ENCODE measurements around the gene UGGT1.
"Not testable (repeated sequence)": the region's sequence is repeated elsewhere in the genome, so short reads cannot be mapped to it uniquely, and the experiment has no call there.

Gene UGGT1

GRCh38 chr2:128208023-128208422, 117.0 kb downstream of the UGGT1 start:
- TF ChIP-seq CTCF (IDR thresholded peaks at IDR 0.05; ENCODE audit: low read depth, low read length, poor library complexity, severe bottlenecking) (no peak), EZH2phosphoT487 (IDR thresholded peaks at IDR 0.05; ENCODE audit: borderline replicate concordance, low read length) (no peak)

GRCh38 chr2:128208631-128209324, 117.8 kb downstream of the UGGT1 start:
- not testable (repeated sequence) for H4K20me1 ChIP-seq (ENCODE audit: control insufficient read depth, insufficient read depth, low read depth, low read length); H3K4me1 ChIP-seq (ENCODE audit: control insufficient read depth, low read length); H3K4me3 ChIP-seq (ENCODE audit: low read length); H3F3A ChIP-seq (ENCODE audit: control insufficient read depth, insufficient read depth); H3K9me2 ChIP-seq (replicated peaks; ENCODE audit: control insufficient read depth, low read length); H3K79me2 ChIP-seq (ENCODE audit: control insufficient read depth, low read length); H3K27me3 ChIP-seq (ENCODE audit: control insufficient read depth, low read length); H3K27ac ChIP-seq (ENCODE audit: low read depth, low read length); H3K36me3 ChIP-seq (ENCODE audit: control insufficient read depth, low read length); H3K9me3 ChIP-seq (ENCODE audit: control insufficient read depth, insufficient read depth, low read length); H3K4me2 ChIP-seq (ENCODE audit: low read length)

More at GRCh38 chr2:128208023-128208422, 117.0 kb downstream of the UGGT1 start:
- Histone ChIP-seq H3K79me2 (ENCODE audit: control insufficient read depth, low read length) (no peaks in the 10 kb centered on the region), H3K27me3 (ENCODE audit: control insufficient read depth, low read length) (0 out of 2 replicates have a peak, but pooled peaks cover 5% of the 10 kb centered on the region), H3K36me3 (ENCODE audit: control insufficient read depth, low read length) (no peaks in the 10 kb centered on the region), H3K4me3 (ENCODE audit: low read length) (no peak overlapping the region), H3K4me1 (ENCODE audit: control insufficient read depth, low read length) (peaks cover 5% of the 10 kb centered on the region; the same call in 1 of the 2 replicates), H3K9me2 (replicated peaks; ENCODE audit: control insufficient read depth, low read length) (no peaks in the 10 kb centered on the region), H3K9me3 (ENCODE audit: control insufficient read depth, insufficient read depth, low read length) (peaks cover 3% of the 10 kb centered on the region; the same call in 1 of the 2 replicates), H3K27ac (ENCODE audit: low read depth, low read length) (no peak overlapping the region), H3K4me2 (ENCODE audit: low read length) (no peak overlapping the region), H3F3A (ENCODE audit: control insufficient read depth, insufficient read depth) (no peaks in the 10 kb centered on the region), H4K20me1 (ENCODE audit: control insufficient read depth, insufficient read depth, low read depth, low read length) (no peaks in the 10 kb centered on the region)

- Histone ChIP-seq H3K79me2 (ENCODE audit: control insufficient read depth, low read length) (no peaks in the 10 kb centered on the region), H4K20me1 (ENCODE audit: control insufficient read depth, insufficient read depth, low read depth, low read length) (no peaks in the 10 kb centered on the region), H3K9me3 (ENCODE audit: control insufficient read depth, insufficient read depth, low read length) (no peaks in the 10 kb centered on the region), H3K9me2 (replicated peaks; ENCODE audit: control insufficient read depth, low read length) (no peaks in the 10 kb centered on the region), H3K27ac (ENCODE audit: low read depth, low read length) (no peak overlapping the region), H3K36me3 (ENCODE audit: control insufficient read depth, low read length) (no peaks in the 10 kb centered on the region), H3K27me3 (ENCODE audit: control insufficient read depth, low read length) (no peaks in the 10 kb centered on the region), H3K4me1 (ENCODE audit: control insufficient read depth, low read length) (peaks cover 5% of the 10 kb centered on the region; the same call in 1 of the 2 replicates), H3K4me3 (ENCODE audit: low read length) (no peak overlapping the region), H3F3A (ENCODE audit: control insufficient read depth, insufficient read depth) (no peaks in the 10 kb centered on the region), H3K4me2 (ENCODE audit: low read length) (no peak overlapping the region)
- TF ChIP-seq CTCF (IDR thresholded peaks at IDR 0.05; ENCODE audit: low read depth, low read length, poor library complexity, severe bottlenecking): no peak
- no peak for TF ChIP-seq EZH2phosphoT487 (IDR thresholded peaks at IDR 0.05; ENCODE audit: borderline replicate concordance, low read length)
These were observed 123.3 kb downstream of the UGGT1 start for GRCh38 chr2:128214251-128214650.

GRCh38 chr2:128214866-128215460, 124.0 kb downstream of the UGGT1 start:
- H3K27ac ChIP-seq (ENCODE audit: low read depth, low read length): no peak overlapping the region
- H3F3A ChIP-seq (ENCODE audit: control insufficient read depth, insufficient read depth): no peaks in the 10 kb centered on the region
- H4K20me1 ChIP-seq (ENCODE audit: control insufficient read depth, insufficient read depth, low read depth, low read length): no peaks in the 10 kb centered on the region
- no peak for TF ChIP-seq EZH2phosphoT487 (IDR thresholded peaks at IDR 0.05; ENCODE audit: borderline replicate concordance, low read length)
- no peak for TF ChIP-seq CTCF (IDR thresholded peaks at IDR 0.05; ENCODE audit: low read depth, low read length, poor library complexity, severe bottlenecking)
- no peak overlapping the region for H3K4me2 ChIP-seq (ENCODE audit: low read length)
- no peaks in the 10 kb centered on the region for H3K36me3 ChIP-seq (ENCODE audit: control insufficient read depth, low read length)
- H3K9me2 ChIP-seq (replicated peaks; ENCODE audit: control insufficient read depth, low read length): no peaks in the 10 kb centered on the region
- H3K9me3 ChIP-seq (ENCODE audit: control insufficient read depth, insufficient read depth, low read length): no peaks in the 10 kb centered on the region
- H3K4me1 ChIP-seq (ENCODE audit: control insufficient read depth, low read length): peaks cover 5% of the 10 kb centered on the region; the same call in 1 of the 2 replicates
- H3K27me3 ChIP-seq (ENCODE audit: control insufficient read depth, low read length): no peaks in the 10 kb centered on the region
- no peaks in the 10 kb centered on the region for H3K79me2 ChIP-seq (ENCODE audit: control insufficient read depth, low read length)
- no peak overlapping the region for H3K4me3 ChIP-seq (ENCODE audit: low read length)

Measured in DOHH2 (cell line).